ENCODE results near the gene FOSL2.
"Not testable (repeated sequence)": the region's sequence is repeated elsewhere in the genome, so short reads cannot be mapped to it uniquely, and the experiment has no call there.

FOSL2 gene

GRCh38 chr2:28357055-28357454 is 35.6 kb upstream of the FOSL2 start:
- no peak for DNase-seq (ENCODE audit: low read depth in 3 of 3)

GRCh38 chr2:28357948-28358667 is 34.5 kb upstream of the FOSL2 start:
- DNase-seq (ENCODE audit: low read depth in 3 of 3) = no peak

DNA sequence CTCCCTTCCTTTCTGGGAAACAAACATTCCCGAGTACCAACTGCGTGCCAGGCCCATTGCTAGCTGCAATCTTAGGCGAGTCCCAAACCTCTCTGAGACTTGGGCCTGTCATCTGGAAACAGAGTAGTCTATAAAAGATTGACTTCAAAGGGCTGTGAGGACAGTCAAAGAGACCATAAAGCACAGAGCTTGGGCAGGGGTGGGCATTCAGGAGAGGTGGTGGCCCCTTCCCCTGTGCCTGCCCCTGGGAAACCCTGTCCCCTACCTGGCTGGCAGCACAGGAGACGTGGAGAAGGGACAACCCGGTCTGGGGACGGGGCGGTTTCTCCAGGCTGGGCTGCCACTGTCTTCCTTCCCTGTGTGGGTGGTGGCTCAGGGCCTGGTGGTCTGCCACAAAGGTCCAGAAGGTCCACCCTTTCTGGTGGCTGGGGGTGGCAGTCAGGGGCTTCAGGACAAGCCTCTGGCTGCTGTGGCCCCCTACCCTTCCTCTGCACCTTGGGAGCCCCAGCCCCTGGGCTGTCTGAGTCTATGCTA is 33.9 kb upstream of the FOSL2 start:
- no peak for DNase-seq (ENCODE audit: low read depth in 3 of 3)

GRCh38 chr2:28359222-28360057 is 33.2 kb upstream of the FOSL2 start:
- DNase-seq (ENCODE audit: low read depth in 3 of 3) = peak; percentile 37 to 61 (median 53)

DNA sequence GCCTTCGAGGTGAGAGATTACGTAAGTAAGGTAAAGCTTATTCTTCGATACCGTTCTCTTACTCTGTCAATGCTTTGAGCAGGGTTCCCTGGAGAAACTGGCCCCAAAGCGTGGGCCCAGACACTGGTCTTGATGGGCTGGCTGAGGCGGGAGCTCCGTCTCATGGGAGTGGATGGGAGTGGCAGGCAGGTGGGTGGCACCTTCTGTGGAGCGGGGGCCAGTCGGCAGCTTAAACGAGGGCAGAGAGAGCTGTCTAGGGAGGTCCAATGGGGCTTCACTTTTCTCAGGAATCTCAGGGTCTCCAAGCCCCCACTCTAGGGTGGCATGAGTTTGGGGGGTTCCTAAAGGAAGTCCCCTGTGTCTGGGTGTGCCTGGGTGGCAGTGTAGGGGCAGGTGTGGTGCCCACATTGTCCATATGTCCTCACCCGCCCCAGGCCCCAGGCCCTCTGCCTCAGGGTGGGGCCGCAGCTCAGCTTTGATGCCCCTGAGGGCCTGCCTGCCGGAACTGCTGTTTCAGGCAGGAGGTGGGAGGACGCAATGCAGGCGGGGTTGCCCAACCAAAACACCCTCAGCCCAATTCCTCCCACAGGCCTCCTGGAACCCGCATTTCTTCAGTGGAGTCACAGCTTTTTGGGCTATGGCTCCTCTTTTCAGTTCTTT is 32.5 kb upstream of the FOSL2 start:
- DNase-seq (ENCODE audit: low read depth in 3 of 3) = no peak

- no peak for DNase-seq (ENCODE audit: low read depth in 3 of 3)
Measured at GRCh38 chr2:28360718-28361293, 31.9 kb upstream of the FOSL2 start.

- DNase-seq (ENCODE audit: low read depth in 3 of 3) = no peak
Measured at GRCh38 chr2:28361991-28362710, 30.5 kb upstream of the FOSL2 start.

DNA sequence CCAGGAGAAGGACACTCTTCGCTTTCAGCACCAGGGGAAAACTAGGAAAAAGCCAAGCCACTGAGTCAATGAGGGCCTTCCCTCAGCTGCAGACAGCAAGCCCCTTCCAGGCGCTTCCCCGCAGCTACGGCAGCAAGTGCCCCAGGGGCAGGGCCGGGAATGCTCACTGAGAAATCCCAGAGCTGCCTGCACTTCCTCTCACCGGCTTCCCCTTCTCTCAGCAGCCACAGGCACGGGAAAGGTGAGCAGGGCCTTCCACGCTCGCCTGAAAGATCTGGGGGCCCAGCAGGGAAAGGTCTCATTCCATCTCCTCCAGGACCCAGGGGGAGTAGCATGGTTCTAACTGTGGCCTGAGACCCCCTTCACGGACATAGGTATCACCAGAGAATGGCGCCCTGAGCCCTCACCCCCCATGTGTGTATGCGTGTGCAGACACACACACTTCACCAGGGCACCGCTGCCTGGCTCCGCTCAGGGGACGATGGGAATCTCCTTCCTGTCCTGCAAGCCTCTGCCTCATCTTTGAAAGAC is 29.6 kb upstream of the FOSL2 start:
- no peak for DNase-seq (ENCODE audit: low read depth in 3 of 3)

DNA sequence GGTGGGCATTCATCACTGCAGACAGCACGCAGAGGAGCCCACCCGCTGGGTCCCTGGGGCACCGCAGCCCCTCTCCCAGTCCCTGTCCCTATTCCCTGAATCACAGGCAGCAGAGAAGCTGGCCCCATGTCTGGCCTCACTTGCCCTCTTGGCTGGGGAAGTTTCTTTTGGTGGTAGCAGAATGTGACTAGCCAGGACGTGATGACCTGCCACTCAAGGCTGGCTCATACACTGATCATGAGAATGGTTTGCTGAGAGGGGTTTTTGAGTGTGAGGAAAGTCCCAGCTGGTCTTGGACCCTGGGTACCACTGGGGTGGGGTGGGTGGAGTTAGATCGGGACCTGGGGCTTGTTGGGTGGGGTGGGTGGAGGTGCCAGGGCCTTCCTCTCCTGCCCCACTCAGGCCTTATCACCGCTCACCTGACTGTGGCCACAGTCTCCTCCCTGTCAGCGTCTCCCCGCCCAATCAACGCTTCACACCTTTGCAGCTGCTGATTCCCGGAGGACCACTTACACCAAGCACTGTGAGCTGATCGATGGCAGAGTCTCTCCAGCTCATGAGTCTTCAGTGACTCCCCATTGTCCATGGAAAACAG is 28.9 kb upstream of the FOSL2 start:
- DNase-seq (ENCODE audit: low read depth in 3 of 3) = no peak

DNA sequence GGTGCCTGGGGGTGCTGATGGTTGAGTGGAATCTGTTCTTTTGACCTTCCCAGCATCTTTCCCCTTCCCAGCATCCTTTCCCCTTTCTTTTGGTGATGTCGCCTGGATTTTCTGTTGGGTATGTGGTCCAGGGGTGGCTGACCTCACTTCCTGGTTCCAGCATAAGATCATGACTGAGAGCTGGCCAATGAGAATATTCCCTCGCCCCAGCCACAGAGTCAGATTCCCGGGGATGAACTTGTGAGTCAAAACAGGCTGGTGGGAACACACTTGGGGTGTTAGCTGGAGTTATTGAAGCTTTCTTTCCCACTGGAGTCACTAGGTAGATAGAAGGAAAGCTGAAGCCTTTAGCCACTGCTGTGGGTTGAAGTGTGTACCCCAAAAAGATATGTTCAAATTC is 28.0 kb upstream of the FOSL2 start:
- no peak for DNase-seq (ENCODE audit: low read depth in 3 of 3)

GRCh38 chr2:28365158-28365557 is 27.5 kb upstream of the FOSL2 start:
- DNase-seq (ENCODE audit: low read depth in 3 of 3) = no peak

DNA sequence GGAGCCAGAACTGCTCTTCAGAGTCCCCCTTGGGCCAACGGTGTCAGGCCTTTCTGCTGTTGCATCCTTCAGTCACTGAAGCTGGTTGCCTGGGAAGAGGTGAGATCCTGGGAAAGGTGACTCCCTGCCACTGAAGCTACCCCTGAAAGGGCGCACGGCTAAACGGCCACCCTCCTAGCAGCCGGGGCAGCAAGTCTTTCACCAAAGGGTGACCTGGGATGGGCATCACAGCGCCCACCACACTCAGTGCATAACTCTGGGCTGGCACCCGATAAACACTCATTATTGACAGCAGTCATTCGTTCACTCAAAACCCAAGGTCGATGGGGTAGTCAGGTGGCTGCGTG is 26.5 kb upstream of the FOSL2 start:
- no peak for DNase-seq (ENCODE audit: low read depth in 3 of 3)

DNA sequence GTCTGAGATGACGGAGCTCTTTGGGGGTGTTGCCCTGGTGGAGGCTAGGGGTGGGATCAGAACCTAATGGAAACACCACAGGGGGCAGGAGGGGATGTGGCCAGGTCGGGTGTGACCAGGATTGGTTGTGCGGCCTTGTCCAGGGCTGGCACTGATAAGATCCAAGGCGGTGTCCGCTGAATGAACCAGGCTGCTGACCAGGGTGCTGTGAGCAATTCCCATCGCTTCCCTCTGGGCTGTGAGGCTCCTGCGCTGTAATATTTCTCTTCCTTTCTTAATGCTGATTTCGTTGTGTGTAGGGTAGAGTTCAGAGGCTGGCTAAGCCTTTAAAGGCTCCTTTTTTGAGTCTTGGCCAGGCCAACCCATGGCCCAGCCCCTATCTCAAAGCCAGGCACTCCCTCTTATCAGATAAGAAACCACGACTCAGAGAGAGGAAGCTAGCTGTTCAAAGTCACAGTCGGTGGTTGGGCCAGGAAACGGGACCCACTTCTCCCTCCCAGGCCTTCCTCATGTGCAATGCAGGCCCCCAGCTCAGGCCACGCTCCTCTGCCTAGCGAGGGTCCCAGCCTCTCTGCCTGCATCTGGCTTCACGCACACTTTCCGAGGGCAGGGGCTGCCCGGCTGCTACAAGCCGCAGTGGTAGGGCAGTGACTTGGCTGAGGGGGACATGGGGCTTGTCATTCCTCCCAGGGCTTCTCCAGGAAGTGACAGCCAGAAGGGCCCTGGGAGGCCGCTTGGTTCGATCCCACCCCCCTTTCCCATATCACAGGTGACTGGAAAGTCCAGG is 26.0 kb upstream of the FOSL2 start:
- DNase-seq (ENCODE audit: low read depth in 3 of 3) = peak in 2 of 3 experiments; percentile 21 to 37

- DNase-seq (ENCODE audit: low read depth in 3 of 3) = no peak
Measured at GRCh38 chr2:28367667-28368356, 24.8 kb upstream of the FOSL2 start.

- no peak for DNase-seq (ENCODE audit: low read depth in 3 of 3)
Measured at GRCh38 chr2:28368357-28368798, 24.3 kb upstream of the FOSL2 start.

DNA sequence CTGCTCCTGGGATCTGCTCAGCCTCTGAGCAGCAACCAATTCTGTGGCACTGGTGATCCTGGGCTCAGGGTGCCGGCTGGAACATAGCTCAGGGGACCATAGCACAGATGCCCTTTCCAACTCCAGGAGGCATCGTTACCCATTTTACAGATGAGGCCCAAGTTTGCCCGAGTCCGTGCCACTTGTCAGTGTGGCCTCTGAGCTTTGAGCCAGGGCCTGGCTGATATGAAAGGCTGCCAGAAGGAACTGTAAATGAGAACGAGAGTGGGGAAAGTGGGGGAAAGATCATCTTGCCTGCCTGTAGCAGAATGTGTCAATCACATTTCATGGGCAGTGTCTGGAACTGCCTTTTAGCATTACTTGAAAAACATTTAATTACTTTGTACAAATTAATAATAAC is 23.3 kb upstream of the FOSL2 start:
- DNase-seq (ENCODE audit: low read depth in 3 of 3) = no peak

GRCh38 chr2:28370354-28370753 is 22.3 kb upstream of the FOSL2 start:
- no peak for DNase-seq (ENCODE audit: low read depth in 3 of 3)

- not testable (repeated sequence) for DNase-seq (ENCODE audit: low read depth in 3 of 3)
Measured at GRCh38 chr2:28371728-28372127, 20.9 kb upstream of the FOSL2 start.

- no peak for DNase-seq (ENCODE audit: low read depth in 3 of 3)
Measured at GRCh38 chr2:28373854-28374253, 18.8 kb upstream of the FOSL2 start.
